IMR-90 (cell line): Measurements from ENCODE around the gene GPC5. TPM values are rescaled to one million over a fixed set of nuclear protein-coding genes. Genes with fewer than 3 reads are reported as not detected.

ENCODE experiments used
- ATAC-seq: fragments of 200-7000 bp; cut with Tn5 transposase; 2 replicates; pipeline ENCODE4 v1.9.1; 2020; ENCODE audit warnings: low read depth, mild to moderate bottlenecking, moderate library complexity
- BruUV-seq: library from RNA; stranded (reverse); fragments of 400-500 nt; replicated peaks from 2 replicates; lab custom pipeline; 2021; lab: Mats Ljungman, UMichigan
- CTCF ChIA-PET: fragments of 300-600 bp; formaldehyde crosslinking; extraction: SDS; loops from one replicate; lab custom pipeline; 2021; ENCODE audit warnings: antibody characterized with exemption; lab: Yijun Ruan, JAX
- POLR2A ChIA-PET: fragments of 300-600 bp; sonication (Branson Sonifier 250); formaldehyde crosslinking; loops from one replicate; lab custom pipeline; 2022; ENCODE audit warnings: antibody characterized with exemption; ENCODE audit not compliant: unreplicated experiment; lab: Charles Lee
- DNase-seq: peaks from one replicate; pipeline ENCODE4 v3.0.0; 2013
- H2AFZ ChIP-seq: replicated peaks from 2 replicates; pipeline ENCODE3; 2013; ENCODE audit warnings: low read length, mild to moderate bottlenecking; ENCODE audit not compliant: poor library complexity
- H2AK5ac ChIP-seq: 2 replicates; pipeline ENCODE4 v1.6.1; 2013; ENCODE audit warnings: low read depth, low read length, inconsistent platforms
- H2AK9ac ChIP-seq: replicated peaks from 2 replicates; pipeline ENCODE3; 2013; ENCODE audit warnings: mild to moderate bottlenecking, low read depth, low read length, moderate library complexity; ENCODE audit not compliant: poor library complexity
- H2BK120ac ChIP-seq: 2 replicates; pipeline ENCODE4 v1.6.1; 2013; ENCODE audit warnings: low read depth, low read length, inconsistent platforms
- H2BK15ac ChIP-seq: 3 replicates; pipeline ENCODE4 v1.6.1; 2013; ENCODE audit warnings: low read depth, low read length, inconsistent platforms
- H2BK20ac ChIP-seq: 2 replicates; pipeline ENCODE4 v1.6.1; 2013; ENCODE audit warnings: low read depth, mild to moderate bottlenecking, inconsistent platforms, low read length, moderate library complexity
- H2BK5ac ChIP-seq: 2 replicates; pipeline ENCODE4 v1.6.1; 2013; ENCODE audit warnings: mild to moderate bottlenecking, low read depth, low read length, inconsistent platforms; ENCODE audit not compliant: poor library complexity, severe bottlenecking
- H3K14ac ChIP-seq: replicated peaks from 2 replicates; pipeline ENCODE4 v1.6.1; 2013; ENCODE audit warnings: low read depth, low read length, inconsistent platforms
- H3K18ac ChIP-seq: 2 replicates; pipeline ENCODE4 v1.6.1; 2013; ENCODE audit warnings: low read depth, low read length, control low read depth
- H3K23ac ChIP-seq: 2 replicates; pipeline ENCODE4 v1.6.1; 2013; ENCODE audit warnings: low read depth, low read length, inconsistent platforms
- H3K27ac ChIP-seq: 2 replicates; pipeline ENCODE4 v1.5.1; 2013; ENCODE audit warnings: mild to moderate bottlenecking, control low read depth, low read length; ENCODE audit not compliant: insufficient read depth
- H3K27me3 ChIP-seq: 2 replicates; pipeline ENCODE4 v1.6.1; 2013; ENCODE audit warnings: low read length; ENCODE audit not compliant: control insufficient read depth, insufficient read depth
- H3K36me3 ChIP-seq: 2 replicates; pipeline ENCODE4 v1.6.1; 2013; ENCODE audit warnings: low read length, mixed read lengths; ENCODE audit not compliant: control insufficient read depth, insufficient read depth
- H3K4ac ChIP-seq: 2 replicates; pipeline ENCODE4 v1.6.1; 2013; ENCODE audit warnings: low read depth, low read length, inconsistent platforms
- H3K4me1 ChIP-seq: 2 replicates; pipeline ENCODE4 v1.6.1; 2013; ENCODE audit warnings: low read length, mixed read lengths; ENCODE audit not compliant: control insufficient read depth, insufficient read depth
- H3K4me2 ChIP-seq: 2 replicates; pipeline ENCODE4 v1.6.1; 2013; ENCODE audit warnings: low read depth, mild to moderate bottlenecking, control low read depth, low read length, moderate library complexity
- H3K4me3 ChIP-seq: 2 replicates; pipeline ENCODE4 v1.5.1; 2013; ENCODE audit warnings: low read depth, mild to moderate bottlenecking, control low read depth, low read length, moderate library complexity; ENCODE audit not compliant: insufficient read depth
- H3K56ac ChIP-seq: 2 replicates; pipeline ENCODE4 v1.6.1; 2013; ENCODE audit warnings: low read length, inconsistent platforms; ENCODE audit not compliant: insufficient read depth; ENCODE audit errors: extremely low read depth
- H3K79me1 ChIP-seq, 2 experiments: 2 replicates each; pipeline ENCODE4 v1.6.1; 2013; ENCODE audit warnings: low read length in 2 of 2, inconsistent platforms in 1 of 2, low read depth in 1 of 2
- H3K9ac ChIP-seq: 2 replicates; pipeline ENCODE4 v1.6.1; 2013; ENCODE audit warnings: low read depth, low read length, control low read depth
- H3K9me1 ChIP-seq: 2 replicates; pipeline ENCODE4 v1.6.1; 2013; ENCODE audit warnings: low read length, inconsistent platforms; ENCODE audit not compliant: insufficient read depth
- H3K9me3 ChIP-seq: 2 replicates; pipeline ENCODE4 v1.6.1; 2013; ENCODE audit warnings: low read length; ENCODE audit not compliant: control insufficient read depth, insufficient read depth
- H4K20me1 ChIP-seq: 2 replicates; pipeline ENCODE4 v1.6.1; 2013; ENCODE audit warnings: low read length, inconsistent platforms; ENCODE audit not compliant: insufficient read depth
- H4K5ac ChIP-seq: 2 replicates; pipeline ENCODE4 v1.6.1; 2013; ENCODE audit warnings: mild to moderate bottlenecking, low read depth, low read length, control low read depth
- H4K8ac ChIP-seq, 2 experiments: 2 replicates each; pipeline ENCODE4 v1.6.1; 2013; ENCODE audit warnings: low read depth in 2 of 2, low read length in 2 of 2, control low read depth in 1 of 2, inconsistent platforms in 1 of 2
- H4K91ac ChIP-seq: 2 replicates; pipeline ENCODE4 v1.6.1; 2013; ENCODE audit warnings: low read depth, low read length, inconsistent platforms; ENCODE audit not compliant: insufficient read depth
- BHLHE40 ChIP-seq: fragments of 150-350 bp; IDR thresholded peaks from 2 replicates; pipeline ENCODE4 v1.6.1; 2016; ENCODE audit warnings: mild to moderate bottlenecking, low read depth, low read length
- FOS ChIP-seq: fragments of 150-350 bp; IDR thresholded peaks from 2 replicates; pipeline ENCODE4 v1.6.1; 2016; ENCODE audit warnings: low read depth, low read length
- MAFK ChIP-seq: IDR thresholded peaks from 2 replicates; pipeline ENCODE4 v1.6.1; 2012; ENCODE audit warnings: low read depth, low read length, improper control_type of control experiment
- MXI1 ChIP-seq: IDR thresholded peaks from 2 replicates; pipeline ENCODE4 v1.6.1; 2012; ENCODE audit warnings: low read depth, mild to moderate bottlenecking, low read length, moderate library complexity, borderline replicate concordance
- NFE2L2 ChIP-seq: fragments of 150-350 bp; IDR thresholded peaks from 2 replicates; pipeline ENCODE4 v1.6.1; 2016; ENCODE audit warnings: low read depth, mild to moderate bottlenecking, low read length
- RFX5 ChIP-seq: IDR thresholded peaks from 2 replicates; pipeline ENCODE4 v1.8.0; 2012; ENCODE audit warnings: low read depth, mild to moderate bottlenecking, low read length, moderate library complexity
- WGBS, 2 experiments: methylation state at CpG; one replicate each; pipeline versions ENCODE4 v1.1.5 to v1.1.7; 2013; ENCODE audit warnings: missing lambda C conversion rate in 2 of 2; ENCODE audit not compliant: insufficient read length in 1 of 2; ENCODE audit errors: extremely low coverage in 2 of 2; 5-methylcytosine and 5-hydroxymethylcytosine counted together
- dilution Hi-C: fragments of 300-500 bp; cut with HindIII; formaldehyde crosslinking; loops from one replicate; pipeline ENCODE4 v1.14.3; 2018; ENCODE audit warnings: low sequenced_read_pairs; ENCODE audit not compliant: unreplicated experiment
- in situ Hi-C: fragments of 300-500 bp; cut with MboI; formaldehyde crosslinking; loops from 3 replicates; pipeline ENCODE4 v1.14.3; 2019; ENCODE audit warnings: low sequenced_read_pairs, inconsistent platforms, mixed read lengths
- intact Hi-C: fragments of 100-400 bp; cut with micrococcal nuclease; formaldehyde crosslinking; loops from 2 replicates; pipeline ENCODE4 v1.10.0; 2022
- polyA plus RNA-seq, 3 experiments: library from polyadenylated mRNA; depleted of rRNA; stranded (reverse); fragments of >200 nt; gene quantifications; 2 replicates each; pipeline ENCODE4 v1.2.3, GENCODE V29; 2012; ENCODE audit warnings: low replicate concordance in 1 of 3
- total RNA-seq: library from RNA; depleted of rRNA; stranded (reverse); fragments of >200 nt; gene quantifications from 2 replicates; pipeline ENCODE4 v1.2.3, GENCODE V29; 2012
- TF ChIP-seq, protein P1 (sequence below): conservative IDR thresholded peaks from 2 replicates; pipeline ENCODE4 v1.5.1; 2012; ENCODE audit warnings: mild to moderate bottlenecking, low read depth, low read length, improper control_type of control experiment

The GPC5 gene
- total and polyA plus RNA-seq, 2 of the 4 experiments (the other 2 are of a cell fraction) = 0.94 to 1.8 TPM

DNA sequence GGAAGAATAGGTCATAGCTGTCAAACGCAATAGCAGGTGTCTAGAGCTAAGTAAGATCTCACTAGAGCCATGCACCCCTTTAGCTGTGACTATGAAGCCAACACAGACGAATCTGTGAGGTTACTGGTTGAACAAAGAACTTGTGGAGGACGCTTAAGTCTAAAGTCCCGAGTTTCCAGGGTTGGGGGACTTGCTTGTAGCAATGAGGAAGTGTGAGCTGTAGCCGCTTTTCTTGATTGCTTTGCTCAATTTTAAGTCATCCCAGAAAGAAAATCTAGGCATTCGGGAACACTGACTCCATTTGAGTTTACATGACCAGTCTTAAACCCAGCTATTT is 1.6 kb downstream of the GPC5 start:
- Histone ChIP-seq H3K4me2 (no peak overlapping the region), H2BK120ac (no peak overlapping the region), H3K9ac (no peak overlapping the region), H3K23ac (no peak overlapping the region), H4K5ac (no peak overlapping the region), H3K36me3 (no peaks in the 10 kb centered on the region), H3K18ac (no peak overlapping the region), H2BK5ac (no peak overlapping the region), H2BK15ac (no peak overlapping the region), H2AK9ac (no peak overlapping the region), H4K91ac (no peak overlapping the region), H3K4me3 (no peak overlapping the region), H4K20me1 (no peaks in the 10 kb centered on the region), H3K9me1 (no peaks in the 10 kb centered on the region), H3K4ac (no peak overlapping the region), H3K79me1 (no peaks in the 10 kb centered on the region), H2BK20ac (no peak overlapping the region), H2AK5ac (no peak overlapping the region), H3K27me3 (peaks cover 21% of the 10 kb centered on the region), H2AFZ (no peak overlapping the region), H3K4me1 (no peaks in the 10 kb centered on the region), H3K9me3 (no peaks in the 10 kb centered on the region), H4K8ac (no peak overlapping the region), H3K27ac (no peak overlapping the region), H3K14ac (no peak overlapping the region), H3K56ac (no peak overlapping the region)
- no CpG with 5 or more reads among the region's 6 CpGs for WGBS, 2 experiments
- in situ Hi-C loops (no loop called here), dilution Hi-C loops (no loop called here), intact Hi-C loops (loop anchor here (5.0 kb wide), 1 partner anchor 88 kb away; no protein-coding TSS in a partner anchor)
- TF ChIP-seq MXI1 = no peak
- TF ChIP-seq FOS = no peak
- TF ChIP-seq, protein P1, sequence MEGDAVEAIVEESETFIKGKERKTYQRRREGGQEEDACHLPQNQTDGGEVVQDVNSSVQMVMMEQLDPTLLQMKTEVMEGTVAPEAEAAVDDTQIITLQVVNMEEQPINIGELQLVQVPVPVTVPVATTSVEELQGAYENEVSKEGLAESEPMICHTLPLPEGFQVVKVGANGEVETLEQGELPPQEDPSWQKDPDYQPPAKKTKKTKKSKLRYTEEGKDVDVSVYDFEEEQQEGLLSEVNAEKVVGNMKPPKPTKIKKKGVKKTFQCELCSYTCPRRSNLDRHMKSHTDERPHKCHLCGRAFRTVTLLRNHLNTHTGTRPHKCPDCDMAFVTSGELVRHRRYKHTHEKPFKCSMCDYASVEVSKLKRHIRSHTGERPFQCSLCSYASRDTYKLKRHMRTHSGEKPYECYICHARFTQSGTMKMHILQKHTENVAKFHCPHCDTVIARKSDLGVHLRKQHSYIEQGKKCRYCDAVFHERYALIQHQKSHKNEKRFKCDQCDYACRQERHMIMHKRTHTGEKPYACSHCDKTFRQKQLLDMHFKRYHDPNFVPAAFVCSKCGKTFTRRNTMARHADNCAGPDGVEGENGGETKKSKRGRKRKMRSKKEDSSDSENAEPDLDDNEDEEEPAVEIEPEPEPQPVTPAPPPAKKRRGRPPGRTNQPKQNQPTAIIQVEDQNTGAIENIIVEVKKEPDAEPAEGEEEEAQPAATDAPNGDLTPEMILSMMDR = no peak
- TF ChIP-seq NFE2L2 = no peak
- TF ChIP-seq RFX5 = no peak
- no peak for TF ChIP-seq MAFK
- TF ChIP-seq BHLHE40 = no peak
- DNase-seq = no peak
- no TSS peak for BruUV-seq
- ATAC-seq = no peak
- ChIA-PET CTCF (no interaction called here), POLR2A (no interaction called here)
